ENCODE results near the gene RNF151.

RNF151 gene

GRCh38 chr16:1993731-1994131 lies 27.1 kb downstream of the RNF151 start:
- DNase-seq, result no peak

GRCh38 chr16:1997494-1998359 lies 31.1 kb downstream of the RNF151 start:
- no peak for DNase-seq

GRCh38 chr16:1998360-1998835 lies 31.7 kb downstream of the RNF151 start:
- no peak for DNase-seq

- no peak for DNase-seq
These were observed 32.5 kb downstream of the RNF151 start for GRCh38 chr16:1998852-1999801.

- DNase-seq, result no peak
These were observed 33.3 kb downstream of the RNF151 start for GRCh38 chr16:1999866-2000514.

- DNase-seq, result no peak
These were observed 34.4 kb downstream of the RNF151 start for GRCh38 chr16:2001035-2001434.

- no peak for DNase-seq
These were observed 35.0 kb downstream of the RNF151 start for GRCh38 chr16:2001456-2002355.

- DNase-seq, result no peak
These were observed 36.0 kb downstream of the RNF151 start for GRCh38 chr16:2002406-2003230.

- DNase-seq, result no peak
These were observed 36.7 kb downstream of the RNF151 start for GRCh38 chr16:2003231-2003826.

- peak; percentile 88 for DNase-seq
These were observed 37.4 kb downstream of the RNF151 start for GRCh38 chr16:2003827-2004641.

- DNase-seq, result no peak
These were observed 38.3 kb downstream of the RNF151 start for GRCh38 chr16:2004795-2005517.

- no peak for DNase-seq
These were observed 39.0 kb downstream of the RNF151 start for GRCh38 chr16:2005646-2006045.

- no peak for DNase-seq
These were observed 39.7 kb downstream of the RNF151 start for GRCh38 chr16:2006317-2006716.

GRCh38 chr16:2007081-2007836 lies 40.6 kb downstream of the RNF151 start:
- DNase-seq, result no peak

- DNase-seq, result no peak
These were observed 41.4 kb downstream of the RNF151 start for GRCh38 chr16:2008009-2008526.

- DNase-seq, result peak; percentile 30
These were observed 42.0 kb downstream of the RNF151 start for GRCh38 chr16:2008631-2009163.

GRCh38 chr16:2009164-2009711 lies 42.6 kb downstream of the RNF151 start:
- no peak for DNase-seq

Measured in stimulated activated CD4-positive, alpha-beta T cell treated with anti-CD3 and anti-CD28 coated beads, Interleukin-4, amount 100 ng/mL, for 1 hour (primary cell).